Measurements from ENCODE around the gene DOCK1.

The DOCK1 gene

GRCh38 chr10:127043301-127043700 lies 138.1 kb downstream of the DOCK1 start:
- DNase-seq: no peak

GRCh38 chr10:127044186-127044585 lies 139.0 kb downstream of the DOCK1 start:
- DNase-seq: no peak

GRCh38 chr10:127046975-127047877 lies 142.0 kb downstream of the DOCK1 start:
- DNase-seq: no peak

GRCh38 chr10:127047878-127048238 lies 142.6 kb downstream of the DOCK1 start:
- DNase-seq: no peak

- no peak for DNase-seq
Measured at GRCh38 chr10:127048630-127049029, 143.4 kb downstream of the DOCK1 start.

- no peak for DNase-seq
Measured at GRCh38 chr10:127052001-127052400, 146.8 kb downstream of the DOCK1 start.

- no peak for DNase-seq
Measured at GRCh38 chr10:127055263-127055662, 150.0 kb downstream of the DOCK1 start.

- DNase-seq: no peak
Measured at GRCh38 chr10:127059314-127059713, 154.1 kb downstream of the DOCK1 start.

GRCh38 chr10:127063762-127064161 lies 158.5 kb downstream of the DOCK1 start:
- no peak for DNase-seq

- no peak for DNase-seq
Measured at GRCh38 chr10:127064474-127064873, 159.2 kb downstream of the DOCK1 start.

GRCh38 chr10:127067542-127068194 lies 162.4 kb downstream of the DOCK1 start:
- DNase-seq: no peak

- no peak for DNase-seq
Measured at GRCh38 chr10:127068485-127068884, 163.3 kb downstream of the DOCK1 start.

- DNase-seq: no peak
Measured at GRCh38 chr10:127069436-127069835, 164.2 kb downstream of the DOCK1 start.

GRCh38 chr10:127071126-127071525 lies 165.9 kb downstream of the DOCK1 start:
- DNase-seq: no peak

- no peak for DNase-seq
Measured at GRCh38 chr10:127073666-127074065, 168.4 kb downstream of the DOCK1 start.

- no peak for DNase-seq
Measured at GRCh38 chr10:127079392-127079791, 174.2 kb downstream of the DOCK1 start.

- no peak for DNase-seq
Measured at GRCh38 chr10:127080317-127080716, 175.1 kb downstream of the DOCK1 start.

GRCh38 chr10:127081851-127082345 lies 176.7 kb downstream of the DOCK1 start:
- no peak for DNase-seq

GRCh38 chr10:127082651-127083050 lies 177.4 kb downstream of the DOCK1 start:
- DNase-seq: no peak

GRCh38 chr10:127085957-127086356 lies 180.7 kb downstream of the DOCK1 start:
- no peak for DNase-seq

- DNase-seq: no peak
Measured at GRCh38 chr10:127088908-127089307, 183.7 kb downstream of the DOCK1 start.

GRCh38 chr10:127089446-127089845 lies 184.2 kb downstream of the DOCK1 start:
- DNase-seq: no peak

- DNase-seq: no peak
Measured at GRCh38 chr10:127090138-127090537, 184.9 kb downstream of the DOCK1 start.

- DNase-seq: no peak
Measured at GRCh38 chr10:127091354-127091753, 186.1 kb downstream of the DOCK1 start.
